Astrocyte (in vitro differentiated cells and primary cell): ENCODE results near the gene UTP18. TPM values are rescaled to one million over a fixed set of nuclear protein-coding genes. Genes with fewer than 3 reads are reported as not detected.

Source experiments
- DNase-seq: peaks from one replicate; pipeline ENCODE4 v3.0.0-alpha.2; 2010; ENCODE audit warnings: low read depth
- FAIRE-seq: peaks from 2 replicates; lab custom pipeline; 2011; peaks lifted over from hg19 to GRCh38; lab: Jason Lieb, UNC
- H2AFZ ChIP-seq: 2 replicates; pipeline ENCODE4 v1.6.0; 2012; ENCODE audit warnings: low read depth, low read length, inconsistent platforms
- H3K27ac ChIP-seq: 2 replicates; pipeline ENCODE4 v1.5.1; 2011; ENCODE audit warnings: low read depth, low read length, inconsistent platforms
- H3K27me3 ChIP-seq: 2 replicates; pipeline ENCODE4 v1.6.0; 2011; ENCODE audit warnings: low read length, inconsistent platforms; ENCODE audit not compliant: insufficient read depth
- H3K36me3 ChIP-seq: 2 replicates; pipeline ENCODE4 v1.5.1; 2011; ENCODE audit warnings: low read length, inconsistent platforms; ENCODE audit not compliant: insufficient read depth
- H3K4me1 ChIP-seq: 2 replicates; pipeline ENCODE4 v1.5.1; 2011; ENCODE audit warnings: low read length, inconsistent platforms; ENCODE audit not compliant: insufficient read depth
- H3K4me2 ChIP-seq: 2 replicates; pipeline ENCODE4 v1.6.0; 2012; ENCODE audit warnings: low read length, inconsistent platforms
- H3K4me3 ChIP-seq: 2 replicates; pipeline ENCODE4 v1.5.1; 2011; ENCODE audit warnings: low read depth, mild to moderate bottlenecking, low read length, inconsistent platforms; ENCODE audit not compliant: insufficient read depth
- H3K79me2 ChIP-seq: 2 replicates; pipeline ENCODE4 v1.6.0; 2012; ENCODE audit warnings: mild to moderate bottlenecking, low read length, inconsistent platforms; ENCODE audit not compliant: insufficient read depth
- H3K9ac ChIP-seq: 2 replicates; pipeline ENCODE4 v1.6.0; 2012; ENCODE audit warnings: mild to moderate bottlenecking, low read length, inconsistent platforms
- H3K9me3 ChIP-seq: 2 replicates; pipeline ENCODE4 v1.5.1; 2012; ENCODE audit warnings: low read depth, mild to moderate bottlenecking, low read length, inconsistent platforms; ENCODE audit not compliant: insufficient read depth
- H4K20me1 ChIP-seq: 2 replicates; pipeline ENCODE4 v1.6.0; 2012; ENCODE audit warnings: low read length, inconsistent platforms; ENCODE audit not compliant: insufficient read depth
- H3K27ac Mint-ChIP-seq: one replicate; pipeline ENCODE4 v1.8.0; 2021; ENCODE audit warnings: mild to moderate bottlenecking, mixed read lengths; ENCODE audit not compliant: unreplicated experiment
- H3K27me3 Mint-ChIP-seq: one replicate; pipeline ENCODE4 v1.8.0; 2021; ENCODE audit warnings: low read depth, mixed read lengths; ENCODE audit not compliant: unreplicated experiment
- H3K36me3 Mint-ChIP-seq: one replicate; pipeline ENCODE4 v1.8.0; 2021; ENCODE audit warnings: low read depth, mixed read lengths; ENCODE audit not compliant: unreplicated experiment
- H3K4me1 Mint-ChIP-seq: one replicate; pipeline ENCODE4 v1.8.0; 2021; ENCODE audit warnings: low read depth, mixed read lengths; ENCODE audit not compliant: unreplicated experiment
- H3K4me3 Mint-ChIP-seq: one replicate; pipeline ENCODE4 v1.8.0; 2021; ENCODE audit warnings: mild to moderate bottlenecking, moderate library complexity, mixed read lengths; ENCODE audit not compliant: unreplicated experiment
- H3K9me3 Mint-ChIP-seq: one replicate; pipeline ENCODE4 v1.8.0; 2021; ENCODE audit warnings: mild to moderate bottlenecking, mixed read lengths; ENCODE audit not compliant: unreplicated experiment
- EZH2 ChIP-seq: IDR thresholded peaks from 2 replicates; pipeline ENCODE4 v1.6.1; 2012; ENCODE audit warnings: mild to moderate bottlenecking, low read length, inconsistent platforms; ENCODE audit not compliant: insufficient read depth
- total RNA-seq: library from RNA; stranded (reverse); gene quantifications from 2 replicates; pipeline ENCODE4 v1.2.1, GENCODE V29; 2021
- TF ChIP-seq, protein P1 (sequence below): IDR thresholded peaks from 2 replicates; pipeline ENCODE4 v1.5.1; 2011; ENCODE audit warnings: low read depth, mild to moderate bottlenecking, inconsistent platforms, low read length, moderate library complexity; ENCODE audit not compliant: insufficient read depth

UTP18 gene
- total RNA-seq, 1 donor from 2014 or later: 35.0 TPM

DNA sequence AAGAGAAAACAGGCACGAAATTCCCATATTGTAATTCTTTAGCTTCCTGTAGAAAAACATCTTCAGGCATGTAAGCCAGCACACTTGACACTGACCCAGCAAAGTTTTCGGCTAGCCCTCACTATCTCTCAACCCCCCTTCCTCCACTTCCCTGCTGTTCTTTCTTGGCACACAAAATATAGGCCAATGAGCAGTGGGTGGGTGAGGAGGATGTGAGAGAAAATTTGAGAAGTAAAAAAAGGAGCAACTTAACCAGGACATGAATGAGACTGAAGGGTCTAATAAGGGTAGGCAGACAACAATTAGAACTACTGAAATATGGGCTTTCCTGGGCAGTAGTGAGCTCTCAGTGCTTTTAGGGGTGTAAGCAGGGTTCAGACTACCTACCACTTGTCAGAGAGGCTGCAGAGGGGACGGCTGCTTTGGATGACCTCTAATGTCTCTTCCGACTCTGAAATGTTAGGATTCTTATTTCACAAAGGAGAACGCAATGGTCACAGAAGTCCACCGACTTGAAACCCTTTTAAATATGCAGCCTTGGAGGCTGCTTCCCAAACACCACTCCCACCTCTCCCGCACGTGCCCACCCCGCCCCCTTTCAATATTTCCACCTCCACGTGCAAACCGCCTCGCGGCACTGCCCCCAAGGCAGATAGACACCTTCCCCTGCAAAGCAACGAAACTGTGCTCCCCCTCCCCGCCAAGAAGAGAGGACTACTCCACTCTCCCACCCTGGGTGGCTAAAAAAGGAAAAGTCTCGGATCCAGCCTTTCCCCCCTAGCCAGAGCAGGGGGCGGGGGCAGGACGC lies 1.4 kb upstream of the UTP18 start:
- Mint-ChIP-seq H3K9me3 (no peaks in the 10 kb centered on the region), H3K4me3 (peak overlapping the region; percentile 92), H3K27ac (peak overlapping the region; percentile 70), H3K27me3 (no peaks in the 10 kb centered on the region), H3K36me3 (no peaks in the 10 kb centered on the region), H3K4me1 (peaks cover 39% of the 10 kb centered on the region)
- Histone ChIP-seq H3K4me1 (peaks cover 20% of the 10 kb centered on the region), H3K27me3 (no peaks in the 10 kb centered on the region), H3K4me3 (peak overlapping the region; percentile 97), H3K27ac (peak overlapping the region; percentile 99), H3K79me2 (peaks cover 93% of the 10 kb centered on the region), H3K36me3 (no peaks in the 10 kb centered on the region), H2AFZ (no peak overlapping the region), H3K4me2 (peak overlapping the region; percentile 99), H3K9ac (peak overlapping the region; percentile 95), H3K9me3 (no peaks in the 10 kb centered on the region), H4K20me1 (peaks cover 42% of the 10 kb centered on the region)
- DNase-seq: no peak
- no peak for FAIRE-seq
- TF ChIP-seq EZH2: no peak
- TF ChIP-seq, protein P1, sequence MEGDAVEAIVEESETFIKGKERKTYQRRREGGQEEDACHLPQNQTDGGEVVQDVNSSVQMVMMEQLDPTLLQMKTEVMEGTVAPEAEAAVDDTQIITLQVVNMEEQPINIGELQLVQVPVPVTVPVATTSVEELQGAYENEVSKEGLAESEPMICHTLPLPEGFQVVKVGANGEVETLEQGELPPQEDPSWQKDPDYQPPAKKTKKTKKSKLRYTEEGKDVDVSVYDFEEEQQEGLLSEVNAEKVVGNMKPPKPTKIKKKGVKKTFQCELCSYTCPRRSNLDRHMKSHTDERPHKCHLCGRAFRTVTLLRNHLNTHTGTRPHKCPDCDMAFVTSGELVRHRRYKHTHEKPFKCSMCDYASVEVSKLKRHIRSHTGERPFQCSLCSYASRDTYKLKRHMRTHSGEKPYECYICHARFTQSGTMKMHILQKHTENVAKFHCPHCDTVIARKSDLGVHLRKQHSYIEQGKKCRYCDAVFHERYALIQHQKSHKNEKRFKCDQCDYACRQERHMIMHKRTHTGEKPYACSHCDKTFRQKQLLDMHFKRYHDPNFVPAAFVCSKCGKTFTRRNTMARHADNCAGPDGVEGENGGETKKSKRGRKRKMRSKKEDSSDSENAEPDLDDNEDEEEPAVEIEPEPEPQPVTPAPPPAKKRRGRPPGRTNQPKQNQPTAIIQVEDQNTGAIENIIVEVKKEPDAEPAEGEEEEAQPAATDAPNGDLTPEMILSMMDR: no peak

GRCh38 chr17:51259564-51260236 lies 646 bp upstream of the UTP18 start, which contains the start of gene MBTD1:
Gene MBTD1, minus strand, starts transcription at chr17:51260049. Its CDS starts 34,888 bp downstream, at chr17:51225161.
- peak within 1 kb of the TSS; percentile 99 for H3K27ac ChIP-seq
- H3K36me3 ChIP-seq: peaks cover 4% of the 10 kb centered on the region
- peak within 1 kb of the TSS; percentile 91 for H3K27ac Mint-ChIP-seq
- TF ChIP-seq, protein P1: no peak
- TF ChIP-seq EZH2: no peak
- H2AFZ ChIP-seq: peak within 1 kb of the TSS; percentile 91
- no peaks in the 10 kb centered on the region for H3K27me3 ChIP-seq
- H3K4me3 ChIP-seq: peak within 1 kb of the TSS; percentile 97
- DNase-seq (peak; percentile 94), FAIRE-seq (no peak)
- peaks cover 39% of the 10 kb centered on the region for H3K4me1 Mint-ChIP-seq
- H3K27me3 Mint-ChIP-seq: no peaks in the 10 kb centered on the region
- no peaks in the 10 kb centered on the region for H3K9me3 Mint-ChIP-seq
- peak within 1 kb of the TSS; percentile 92 for H3K4me3 Mint-ChIP-seq
- H3K4me2 ChIP-seq: peak within 1 kb of the TSS; percentile 99
- H3K4me1 ChIP-seq: peaks cover 20% of the 10 kb centered on the region
- no peaks in the 10 kb centered on the region for H3K9me3 ChIP-seq
- H3K36me3 Mint-ChIP-seq: no peaks in the 10 kb centered on the region
- H3K79me2 ChIP-seq: peaks cover 93% of the 10 kb centered on the region
- H3K9ac ChIP-seq: peak within 1 kb of the TSS; percentile 95
- H4K20me1 ChIP-seq: peaks cover 47% of the 10 kb centered on the region
